ENCODE measurements around the gene STAP1. TPM values are rescaled to one million over a fixed set of nuclear protein-coding genes. Genes with fewer than 3 reads are reported as not detected.

STAP1 gene
- total RNA-seq, 1 experiment from 2014 or later = not detected

- Mint-ChIP-seq H3K27me3 (ENCODE audit: low read depth) (no peaks in the 10 kb centered on the region), H3K4me1 (no peaks in the 10 kb centered on the region; the same call in 1 of the 2 replicates), H3K4me3 (no peak overlapping the region), H3K9me3 (no peaks in the 10 kb centered on the region), H3K36me3 (no peaks in the 10 kb centered on the region), H3K27ac (no peak overlapping the region)
- no peak for ATAC-seq
- CTCF ChIA-PET = no interaction called here
- DNase-seq (ENCODE audit: low spot score) = no peak
- POLR2A ChIA-PET = no interaction called here
- no peak for TF ChIP-seq CBFB (CRISPR knock-in tag; IDR thresholded peaks at IDR 0.05; ENCODE audit: low read depth)
- no peak for TF ChIP-seq GTF2I (CRISPR knock-in tag; conservative IDR thresholded peaks at IDR 0.05)
- no peak for TF ChIP-seq SOX15 (CRISPR knock-in tag; IDR thresholded peaks at IDR 0.05)
- no peak for TF ChIP-seq E2F5 (CRISPR knock-in tag; IDR thresholded peaks at IDR 0.05)
- TF ChIP-seq ZNF121 (CRISPR knock-in tag; IDR thresholded peaks at IDR 0.05) = no peak
- TF ChIP-seq AR (CRISPR knock-in tag; IDR thresholded peaks at IDR 0.05) = no peak
- no peak for TF ChIP-seq ZNF317 (CRISPR knock-in tag; IDR thresholded peaks at IDR 0.05; ENCODE audit: borderline replicate concordance, low read depth)
- TF ChIP-seq ZNF512 (CRISPR knock-in tag; IDR thresholded peaks at IDR 0.05; ENCODE audit: borderline replicate concordance) = no peak
- no peak for TF ChIP-seq ZNF671 (CRISPR knock-in tag; IDR thresholded peaks at IDR 0.05)
- TF ChIP-seq ATF6 (CRISPR knock-in tag; IDR thresholded peaks at IDR 0.05) = no peak
- no peak for TF ChIP-seq MYBL2 (CRISPR knock-in tag; IDR thresholded peaks at IDR 0.05)
- TF ChIP-seq FOXP4 (CRISPR knock-in tag; IDR thresholded peaks at IDR 0.05) = no peak
- no peak for TF ChIP-seq JAZF1 (CRISPR knock-in tag; IDR thresholded peaks at IDR 0.05)
- no peak for TF ChIP-seq TCF7 (CRISPR knock-in tag; IDR thresholded peaks at IDR 0.05; ENCODE audit: low read depth)
- no peak for TF ChIP-seq ZNF423 (CRISPR knock-in tag; IDR thresholded peaks at IDR 0.05)
- TF ChIP-seq GRHL2 (CRISPR knock-in tag; IDR thresholded peaks at IDR 0.05; ENCODE audit: insufficient replicate concordance, severe bottlenecking) = no peak
- no peak for TF ChIP-seq FOXK1 (CRISPR knock-in tag; IDR thresholded peaks at IDR 0.05)
These were observed 37.0 kb upstream of the STAP1 start for GRCh38 chr4:67521506-67521905.

GRCh38 chr4:67522230-67522629 lies 36.3 kb upstream of the STAP1 start:
- POLR2A ChIA-PET = no interaction called here
- H3K27me3 Mint-ChIP-seq (ENCODE audit: low read depth) = no peaks in the 10 kb centered on the region
- DNase-seq (ENCODE audit: low spot score) (no peak), ATAC-seq (no peak)
- H3K27ac Mint-ChIP-seq = no peak overlapping the region
- H3K9me3 Mint-ChIP-seq = no peaks in the 10 kb centered on the region
- CTCF ChIA-PET = no interaction called here
- H3K36me3 Mint-ChIP-seq = 0 out of 2 replicates have a peak, but pooled peaks cover 4% of the 10 kb centered on the region
- H3K4me1 Mint-ChIP-seq = no peaks in the 10 kb centered on the region; the same call in 1 of the 2 replicates
- H3K4me3 Mint-ChIP-seq = no peak overlapping the region
- TF ChIP-seq E2F1 (CRISPR knock-in tag; IDR thresholded peaks at IDR 0.05) = no peak
- no peak for TF ChIP-seq FOXP4 (CRISPR knock-in tag; IDR thresholded peaks at IDR 0.05)
- TF ChIP-seq CREM (CRISPR knock-in tag; IDR thresholded peaks at IDR 0.05) = no peak
- TF ChIP-seq NR2C2 (CRISPR knock-in tag; IDR thresholded peaks at IDR 0.05) = no peak
- TF ChIP-seq TCF7 (CRISPR knock-in tag; IDR thresholded peaks at IDR 0.05; ENCODE audit: low read depth) = no peak
- TF ChIP-seq NFE2L1 (CRISPR knock-in tag; IDR thresholded peaks at IDR 0.05) = no peak
- no peak for TF ChIP-seq EMX1 (CRISPR knock-in tag; IDR thresholded peaks at IDR 0.05)
- TF ChIP-seq ZNF263 (CRISPR knock-in tag; IDR thresholded peaks at IDR 0.05; ENCODE audit: low read depth) = no peak
